ENCODE measurements around the gene TP53AIP1.

Gene TP53AIP1

DNA sequence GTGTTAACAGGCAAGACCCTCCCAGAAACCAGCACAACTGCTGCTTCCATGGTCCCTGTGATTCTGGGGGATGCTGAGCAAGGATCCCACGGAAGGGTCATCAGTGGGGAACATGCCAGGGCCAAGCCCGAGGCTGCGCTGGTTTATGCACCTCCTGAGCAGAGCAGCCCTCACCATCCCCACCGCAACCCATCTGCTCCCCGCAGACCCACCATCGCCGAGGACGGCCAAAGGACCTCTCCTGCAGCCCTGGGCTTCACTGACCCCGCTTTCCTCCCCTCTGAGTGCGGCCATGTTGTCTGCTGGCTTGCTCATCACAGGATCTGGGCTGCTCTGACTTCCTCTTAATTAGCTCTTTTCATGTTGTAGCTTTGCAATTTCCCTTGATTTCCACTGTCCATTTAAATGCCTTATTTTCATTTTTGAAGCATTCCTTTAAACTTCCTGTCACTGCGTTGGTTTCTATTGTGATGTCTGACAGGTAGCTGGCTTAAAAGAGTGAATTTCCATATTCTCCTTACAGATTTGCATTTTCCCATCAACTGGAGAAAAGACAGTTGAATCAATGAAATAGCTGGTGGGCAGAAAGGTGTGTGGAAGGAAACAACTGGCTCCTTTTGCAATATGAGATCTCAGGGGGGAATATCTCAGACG is 14.9 kb downstream of the TP53AIP1 start:
- in situ Hi-C loops (cut with HindIII; ENCODE audit: low pct_ligation_motif_present, low sequenced_read_pairs), result no loop called here
- Histone ChIP-seq H3K36me3 (replicated peaks) (no peaks in the 10 kb centered on the region), H3K4me3 (ENCODE audit: low read depth, low read length) (no peak overlapping the region)

DNA sequence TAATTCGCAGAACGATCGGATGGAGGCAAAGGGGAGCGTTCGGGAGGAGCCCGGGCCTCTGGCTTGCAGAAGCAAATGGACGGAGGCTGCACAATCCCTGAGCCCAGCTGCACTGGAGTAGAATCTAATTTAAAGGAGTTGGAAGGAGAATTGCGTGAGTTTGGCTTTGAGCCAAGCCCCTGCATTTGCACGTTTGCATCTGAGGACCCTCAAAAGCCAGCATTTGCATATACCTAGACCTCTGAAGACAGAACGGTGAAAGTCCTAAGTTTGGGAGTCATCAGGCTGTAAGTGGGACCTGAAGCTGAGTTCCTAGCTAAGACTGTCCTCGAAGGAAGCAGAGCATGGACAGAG is 15.6 kb downstream of the TP53AIP1 start:
- no peak for DNase-seq
- Histone ChIP-seq H3K4me3 (ENCODE audit: low read depth, low read length) (no peak overlapping the region), H3K27me3 (replicated peaks) (peaks cover 11% of the 10 kb centered on the region), H3K27ac (no peak overlapping the region), H3K36me3 (replicated peaks) (no peaks in the 10 kb centered on the region)
- TF ChIP-seq, protein P1, sequence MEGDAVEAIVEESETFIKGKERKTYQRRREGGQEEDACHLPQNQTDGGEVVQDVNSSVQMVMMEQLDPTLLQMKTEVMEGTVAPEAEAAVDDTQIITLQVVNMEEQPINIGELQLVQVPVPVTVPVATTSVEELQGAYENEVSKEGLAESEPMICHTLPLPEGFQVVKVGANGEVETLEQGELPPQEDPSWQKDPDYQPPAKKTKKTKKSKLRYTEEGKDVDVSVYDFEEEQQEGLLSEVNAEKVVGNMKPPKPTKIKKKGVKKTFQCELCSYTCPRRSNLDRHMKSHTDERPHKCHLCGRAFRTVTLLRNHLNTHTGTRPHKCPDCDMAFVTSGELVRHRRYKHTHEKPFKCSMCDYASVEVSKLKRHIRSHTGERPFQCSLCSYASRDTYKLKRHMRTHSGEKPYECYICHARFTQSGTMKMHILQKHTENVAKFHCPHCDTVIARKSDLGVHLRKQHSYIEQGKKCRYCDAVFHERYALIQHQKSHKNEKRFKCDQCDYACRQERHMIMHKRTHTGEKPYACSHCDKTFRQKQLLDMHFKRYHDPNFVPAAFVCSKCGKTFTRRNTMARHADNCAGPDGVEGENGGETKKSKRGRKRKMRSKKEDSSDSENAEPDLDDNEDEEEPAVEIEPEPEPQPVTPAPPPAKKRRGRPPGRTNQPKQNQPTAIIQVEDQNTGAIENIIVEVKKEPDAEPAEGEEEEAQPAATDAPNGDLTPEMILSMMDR (IDR thresholded peaks at IDR 0.05; ENCODE audit: low read depth, low read length, missing control alignments), result no peak
- in situ Hi-C loops (cut with HindIII; ENCODE audit: low pct_ligation_motif_present, low sequenced_read_pairs), result no loop called here

More for the DNA sequence above, 14.9 kb downstream of the TP53AIP1 start:
- H3K27me3 ChIP-seq (replicated peaks), result peaks cover 11% of the 10 kb centered on the region
- TF ChIP-seq, protein P1 (IDR thresholded peaks at IDR 0.05; ENCODE audit: low read depth, low read length, missing control alignments), result no peak
- no peak for DNase-seq
- H3K27ac ChIP-seq, result no peak overlapping the region

DNA sequence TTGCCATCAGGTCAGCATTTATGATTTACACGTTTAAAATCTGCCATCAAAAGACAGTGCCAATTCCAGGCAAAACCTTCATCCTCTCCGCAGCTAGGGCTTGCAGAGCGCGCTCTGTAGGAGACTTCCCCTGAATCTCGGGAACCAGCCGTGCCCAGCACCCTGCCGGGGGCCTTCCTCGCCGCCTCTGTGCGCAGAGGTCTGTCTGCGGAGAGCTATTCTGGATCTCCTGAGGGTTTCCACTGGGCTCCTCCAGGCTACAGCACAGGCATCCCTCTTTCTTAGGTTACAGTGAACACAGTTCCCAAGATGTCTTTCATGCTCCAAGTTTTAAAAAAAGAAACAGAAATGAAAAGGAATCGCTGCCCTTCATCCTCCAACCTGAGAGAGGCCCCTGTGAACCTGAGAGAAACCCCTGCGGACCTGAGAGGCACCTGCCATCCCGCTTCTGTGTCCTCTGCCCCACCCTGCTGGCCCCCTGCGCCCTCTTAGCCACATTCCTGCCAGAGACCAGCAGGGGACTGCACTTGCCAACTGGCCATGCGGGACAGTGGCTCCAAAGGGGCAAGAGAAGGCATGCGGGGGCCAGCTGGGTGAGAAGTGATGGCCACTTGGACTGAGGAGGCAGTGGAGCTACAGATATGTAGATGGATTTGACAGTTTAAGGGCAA is 16.1 kb downstream of the TP53AIP1 start:
- TF ChIP-seq, protein P1 (IDR thresholded peaks at IDR 0.05; ENCODE audit: low read depth, low read length, missing control alignments), result no peak
- peaks cover 11% of the 10 kb centered on the region for H3K27me3 ChIP-seq (replicated peaks)
- no peaks in the 10 kb centered on the region for H3K36me3 ChIP-seq (replicated peaks)
- in situ Hi-C loops (cut with HindIII; ENCODE audit: low pct_ligation_motif_present, low sequenced_read_pairs), result no loop called here
- no peak overlapping the region for H3K27ac ChIP-seq
- no peak overlapping the region for H3K4me3 ChIP-seq (ENCODE audit: low read depth, low read length)
- DNase-seq, result no peak

DNA sequence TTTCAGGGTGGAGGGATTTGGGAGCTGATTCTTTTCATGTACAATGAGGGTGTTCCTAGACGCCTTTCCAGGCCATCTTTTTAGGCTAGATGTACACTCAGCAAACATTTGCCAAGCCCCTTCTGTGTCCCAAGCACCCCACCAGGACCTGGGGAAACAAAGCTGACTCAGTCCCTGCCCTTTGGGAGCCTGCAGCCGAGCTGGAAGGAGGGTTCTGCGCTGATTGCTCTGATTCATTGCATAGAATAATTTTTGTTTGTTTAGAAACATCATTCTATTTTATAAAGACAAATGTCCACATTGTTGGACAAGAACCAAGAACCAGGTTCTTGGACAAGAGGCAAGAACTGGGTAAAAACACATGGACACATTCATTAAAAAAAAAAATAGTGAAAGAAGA is 16.7 kb downstream of the TP53AIP1 start:
- no peak overlapping the region for H3K27ac ChIP-seq
- H3K36me3 ChIP-seq (replicated peaks), result no peaks in the 10 kb centered on the region
- peaks cover 11% of the 10 kb centered on the region for H3K27me3 ChIP-seq (replicated peaks)
- in situ Hi-C loops (cut with HindIII; ENCODE audit: low pct_ligation_motif_present, low sequenced_read_pairs), result no loop called here
- no peak for DNase-seq
- TF ChIP-seq, protein P1 (IDR thresholded peaks at IDR 0.05; ENCODE audit: low read depth, low read length, missing control alignments), result no peak
- H3K4me3 ChIP-seq (ENCODE audit: low read depth, low read length), result no peak overlapping the region

DNA sequence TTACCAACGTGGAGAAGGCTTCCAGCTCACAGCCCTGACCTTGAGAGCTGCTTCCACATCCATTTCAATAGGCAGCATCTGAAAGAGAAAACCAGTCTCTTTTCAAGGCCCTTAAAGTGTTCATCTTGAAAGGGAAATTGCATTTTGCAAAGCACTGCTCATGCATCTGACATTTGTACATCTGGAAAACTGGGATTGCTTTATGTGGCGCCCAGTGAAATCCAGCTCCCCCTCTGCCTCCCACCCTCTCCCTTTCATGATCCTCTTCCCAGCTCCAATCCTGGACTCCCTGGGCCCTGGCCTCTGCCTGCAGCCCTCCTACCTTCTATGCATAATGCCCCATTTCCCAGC is 17.4 kb downstream of the TP53AIP1 start:
- Histone ChIP-seq H3K27me3 (replicated peaks) (peaks cover 11% of the 10 kb centered on the region), H3K27ac (no peak overlapping the region)
- in situ Hi-C loops (cut with HindIII; ENCODE audit: low pct_ligation_motif_present, low sequenced_read_pairs), result no loop called here

More for the DNA sequence above, 17.4 kb downstream of the TP53AIP1 start:
- Histone ChIP-seq H3K4me3 (ENCODE audit: low read depth, low read length) (no peak overlapping the region), H3K36me3 (replicated peaks) (no peaks in the 10 kb centered on the region)
- no peak for DNase-seq
- TF ChIP-seq, protein P1 (IDR thresholded peaks at IDR 0.05; ENCODE audit: low read depth, low read length, missing control alignments), result no peak

All from brain microvascular endothelial cell (primary cell).